NCI-H2029 treated with DMSO at 0.1 percent for 48 hours (cell line): Measurements from ENCODE around the gene UBE2L3.
"Not testable (repeated sequence)": the region's sequence is repeated elsewhere in the genome, so short reads cannot be mapped to it uniquely, and the experiment has no call there.

ENCODE experiments used
- DNase-seq: peaks from one replicate; lab custom pipeline; 2025; lab: John Stamatoyannopoulos, UW

Gene UBE2L3

DNA sequence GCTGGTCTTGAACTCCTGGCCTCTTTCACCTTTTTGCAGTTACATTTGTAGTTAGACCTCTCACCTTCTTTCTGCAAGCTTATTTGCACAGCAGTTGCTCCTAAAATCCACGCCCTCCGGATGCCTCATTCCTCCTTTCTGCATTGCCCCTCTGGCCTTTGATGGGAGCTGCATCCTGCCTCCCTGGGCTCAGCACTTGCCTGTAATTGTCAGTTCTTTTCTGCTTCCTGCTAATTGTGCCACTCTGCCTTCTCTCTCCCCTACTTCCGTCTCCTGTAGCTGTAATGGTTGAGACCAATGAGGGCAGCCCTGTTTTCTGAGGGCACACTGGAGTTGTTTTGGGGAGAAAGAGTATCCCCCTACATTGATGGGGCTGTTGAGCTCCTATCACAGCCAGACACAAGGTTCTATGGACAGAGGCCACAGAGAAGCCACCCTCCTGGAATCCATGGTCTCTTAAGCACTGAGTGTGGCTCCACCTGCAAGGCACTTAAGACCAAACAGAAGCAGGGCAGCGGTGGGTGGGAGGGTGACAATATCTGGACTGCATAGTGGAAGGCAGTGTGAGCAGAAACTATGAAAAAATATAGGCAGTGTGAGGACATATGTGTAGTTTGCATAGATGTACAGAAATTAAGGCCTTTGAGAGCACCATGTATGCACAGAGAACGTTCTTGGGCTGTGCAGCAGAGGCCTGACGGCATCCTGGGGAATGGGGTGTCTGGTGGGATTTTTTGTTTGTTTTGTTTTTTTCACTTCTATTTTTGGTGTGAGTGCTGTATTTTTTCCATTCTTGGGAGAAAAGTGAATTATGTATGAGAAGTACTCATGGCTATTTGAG, 31.8 kb downstream of the UBE2L3 start:
- no peak for DNase-seq

GRCh38 chr22:21602579-21602978, 35.1 kb downstream of the UBE2L3 start:
- no peak for DNase-seq

- DNase-seq: no peak
Measured at GRCh38 chr22:21603973-21604372, 36.5 kb downstream of the UBE2L3 start.

DNA sequence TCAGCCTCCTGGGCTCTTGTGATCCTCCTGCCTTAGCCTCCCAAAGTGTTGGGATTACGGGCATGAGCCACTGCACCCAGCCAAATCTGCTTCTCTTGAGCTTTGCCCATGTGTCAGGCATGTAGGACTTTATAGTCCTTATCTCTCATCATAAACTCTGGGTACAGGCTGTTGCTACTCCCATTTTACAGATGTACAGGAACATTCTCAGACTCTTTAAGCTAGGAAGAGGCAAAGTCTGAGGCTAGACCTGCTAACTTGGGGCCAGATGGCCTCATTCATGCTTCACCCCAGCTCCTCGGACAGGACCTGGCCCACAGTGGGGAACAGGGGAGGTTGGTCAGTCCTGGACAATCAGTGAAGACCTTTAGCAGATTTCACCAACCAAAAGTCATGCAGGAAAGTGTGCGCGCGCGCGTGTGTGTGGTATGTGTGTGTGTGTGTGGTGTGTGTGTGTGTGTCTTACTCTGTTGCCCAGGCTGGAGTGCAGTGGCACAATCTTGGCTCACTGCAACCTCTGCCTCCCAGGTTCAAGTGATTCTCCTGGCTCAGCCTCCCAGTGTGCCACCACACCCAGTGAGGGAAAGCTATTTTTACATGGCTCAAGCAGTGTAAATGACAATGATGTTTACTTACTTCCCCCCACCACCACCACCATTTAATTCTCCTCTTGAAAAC, 38.5 kb downstream of the UBE2L3 start:
- no peak for DNase-seq

GRCh38 chr22:21606775-21607174, 39.3 kb downstream of the UBE2L3 start:
- DNase-seq: no peak

DNA sequence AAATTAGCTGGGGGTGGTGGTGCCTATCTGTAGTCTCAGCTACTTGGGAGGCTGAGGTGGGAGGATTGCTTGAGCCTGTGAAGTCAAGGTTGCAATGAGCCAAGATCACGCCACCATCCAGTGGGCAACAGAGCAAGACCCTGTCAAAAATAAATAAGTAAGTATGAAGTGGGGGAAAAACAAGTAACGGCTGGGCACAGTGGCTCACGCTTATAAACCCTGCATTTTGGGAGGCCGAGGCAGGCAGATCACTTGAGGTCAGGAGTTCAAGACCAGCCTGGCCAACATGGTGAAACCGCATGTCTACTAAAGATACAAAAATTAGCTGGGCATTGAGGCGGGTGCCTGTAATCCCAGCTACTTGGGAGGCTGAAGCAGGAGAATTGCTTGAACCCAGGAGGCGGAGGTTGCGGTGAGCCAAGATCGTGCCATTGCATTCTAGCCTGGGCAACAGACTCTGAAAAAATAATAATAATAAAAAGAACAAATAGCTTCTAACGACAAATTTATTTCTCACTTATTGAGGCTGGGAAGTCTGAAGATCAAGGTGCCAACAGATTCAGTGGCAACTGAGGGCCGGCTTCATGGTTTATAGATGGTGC, 42.1 kb downstream of the UBE2L3 start:
- not testable (repeated sequence) for DNase-seq

DNA sequence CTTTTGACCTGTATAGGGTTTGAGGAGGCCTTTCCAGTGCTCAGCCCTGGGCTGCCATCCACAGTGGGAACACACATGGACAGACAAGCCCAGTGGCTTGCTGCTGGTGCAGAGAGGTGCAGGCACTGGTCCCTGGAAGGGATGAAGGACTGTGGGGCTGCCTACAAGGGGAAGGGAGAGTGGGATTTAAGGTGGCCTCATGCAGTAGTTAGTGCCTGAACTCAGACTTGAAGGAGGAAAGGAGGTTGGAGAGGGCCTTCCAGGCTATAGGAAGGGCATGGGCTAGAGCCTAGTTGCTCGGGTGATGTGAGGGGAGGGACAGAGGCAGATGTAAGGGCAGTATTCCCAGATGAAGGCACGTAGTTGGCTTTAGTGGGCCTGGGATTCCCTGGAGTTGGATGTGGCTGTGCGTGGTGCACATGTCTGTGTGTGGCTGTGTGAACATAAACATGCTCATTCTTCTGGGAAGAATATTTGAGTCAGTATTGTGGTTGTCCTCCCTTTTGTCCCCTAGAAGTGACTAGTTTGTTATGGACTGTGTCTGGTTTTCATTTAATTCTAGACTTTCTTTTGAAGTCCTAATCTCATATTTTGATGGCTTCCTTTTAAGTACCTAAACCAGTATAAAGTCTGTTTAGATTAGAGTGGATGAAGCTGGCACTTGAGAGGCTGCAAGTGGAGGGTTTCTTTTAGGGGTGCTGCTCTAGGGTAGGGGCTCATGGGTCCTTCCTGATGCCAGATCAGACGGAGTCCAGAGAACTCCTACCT, 43.9 kb downstream of the UBE2L3 start:
- no peak for DNase-seq

- DNase-seq: no peak
Measured at GRCh38 chr22:21612858-21613257, 45.3 kb downstream of the UBE2L3 start.

DNA sequence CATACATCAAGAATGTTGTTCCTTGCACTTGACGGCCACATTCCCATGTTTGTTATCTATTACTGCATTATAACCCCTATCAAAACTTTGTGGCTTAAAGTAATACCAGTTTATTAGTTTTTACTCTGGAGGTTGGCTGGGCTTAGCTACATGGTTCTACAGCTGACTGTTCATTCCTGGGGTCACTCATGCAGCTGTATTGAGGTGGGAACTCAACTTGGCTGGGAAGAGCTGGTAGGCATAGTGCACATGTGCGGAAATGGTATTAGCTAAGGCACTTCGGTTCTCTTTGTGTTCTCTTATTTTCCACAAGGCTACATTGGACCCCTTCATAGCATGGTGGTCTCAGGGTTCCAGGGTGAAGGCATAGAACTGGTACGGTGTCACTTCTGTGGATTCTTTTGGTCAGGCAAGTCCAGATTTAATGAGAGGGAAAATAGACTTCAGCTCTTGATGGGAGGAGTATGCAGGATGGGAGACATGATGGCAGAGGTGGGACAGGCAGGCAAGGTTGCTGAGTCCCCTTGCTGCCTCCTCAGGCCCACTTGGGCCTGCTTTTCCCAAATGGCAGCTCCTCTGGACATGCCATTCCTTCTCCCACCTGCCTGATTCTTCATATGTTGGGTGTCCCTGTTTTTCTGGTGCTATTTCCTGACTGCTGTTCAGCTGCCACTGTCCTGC, 46.2 kb downstream of the UBE2L3 start:
- no peak for DNase-seq

DNA sequence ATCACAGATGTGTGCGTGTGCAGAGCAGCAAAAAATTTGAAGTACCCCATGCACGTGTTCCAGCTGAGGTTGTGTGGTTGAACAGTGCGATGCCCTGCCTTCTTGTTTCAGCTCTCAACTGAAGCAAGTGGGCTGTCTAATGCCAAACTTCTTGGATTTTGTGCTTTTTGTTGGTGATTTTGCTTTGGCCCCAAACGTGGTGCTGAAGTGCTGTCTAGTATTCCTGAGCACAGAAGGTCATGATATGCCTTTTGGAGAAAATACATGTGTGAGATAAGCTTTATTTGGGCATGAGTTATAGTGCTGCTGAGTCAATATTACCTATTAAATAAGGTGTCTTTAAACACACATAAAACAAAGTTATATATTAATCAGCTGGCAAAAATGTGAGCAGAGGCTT, 48.2 kb downstream of the UBE2L3 start:
- no peak for DNase-seq

- DNase-seq: not testable (repeated sequence)
Measured at GRCh38 chr22:21617337-21617736, 49.8 kb downstream of the UBE2L3 start.

GRCh38 chr22:21621025-21621424, 53.5 kb downstream of the UBE2L3 start:
- DNase-seq: no peak

DNA sequence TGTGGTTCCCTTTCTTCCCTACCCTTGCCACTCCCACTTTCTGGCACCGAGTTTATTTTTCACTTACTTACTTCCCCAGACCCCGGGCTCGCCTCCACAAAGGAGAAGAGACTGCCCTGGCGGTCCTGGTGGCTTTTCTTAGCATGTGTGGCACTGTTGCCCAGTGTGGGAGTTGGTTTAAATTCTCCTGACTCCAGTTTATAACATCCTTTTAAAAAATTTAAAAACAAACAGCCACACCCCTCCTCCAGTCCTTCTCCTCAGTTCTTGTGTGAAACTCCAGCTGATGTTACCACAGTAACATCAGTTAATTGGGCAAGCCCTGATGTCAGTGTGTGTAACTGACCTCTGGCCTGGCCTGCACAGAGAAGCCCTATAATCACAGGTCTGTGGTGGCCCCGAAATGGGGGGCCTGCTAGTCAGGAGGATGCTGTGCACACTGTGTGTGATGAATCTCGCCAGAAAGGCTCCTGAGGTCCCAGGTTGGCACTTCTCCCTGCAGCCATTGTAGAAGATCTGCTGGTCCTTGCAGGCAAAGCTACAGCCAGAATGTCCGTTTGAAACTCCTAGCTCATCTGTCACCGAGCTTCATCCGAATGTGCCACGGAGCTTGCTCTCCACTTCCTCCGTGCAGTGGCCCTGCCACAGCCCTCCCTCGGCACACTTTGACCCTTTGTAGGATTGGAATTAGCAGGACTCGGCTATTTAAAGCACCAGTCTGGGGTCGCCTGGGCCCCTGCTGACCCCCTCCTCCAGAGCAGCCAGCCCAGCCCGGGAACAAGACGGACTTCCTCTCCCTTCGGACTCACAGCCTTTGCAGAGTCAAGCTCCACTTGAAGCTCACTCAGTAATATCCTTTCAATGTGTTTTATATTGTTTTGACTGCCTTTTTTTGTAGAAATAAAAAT, 54.8 kb downstream of the UBE2L3 start:
- DNase-seq: no peak

GRCh38 chr22:21622919-21623647, 55.6 kb downstream of the UBE2L3 start:
- no peak for DNase-seq

GRCh38 chr22:21623648-21623970, 56.1 kb downstream of the UBE2L3 start:
- DNase-seq: no peak

DNA sequence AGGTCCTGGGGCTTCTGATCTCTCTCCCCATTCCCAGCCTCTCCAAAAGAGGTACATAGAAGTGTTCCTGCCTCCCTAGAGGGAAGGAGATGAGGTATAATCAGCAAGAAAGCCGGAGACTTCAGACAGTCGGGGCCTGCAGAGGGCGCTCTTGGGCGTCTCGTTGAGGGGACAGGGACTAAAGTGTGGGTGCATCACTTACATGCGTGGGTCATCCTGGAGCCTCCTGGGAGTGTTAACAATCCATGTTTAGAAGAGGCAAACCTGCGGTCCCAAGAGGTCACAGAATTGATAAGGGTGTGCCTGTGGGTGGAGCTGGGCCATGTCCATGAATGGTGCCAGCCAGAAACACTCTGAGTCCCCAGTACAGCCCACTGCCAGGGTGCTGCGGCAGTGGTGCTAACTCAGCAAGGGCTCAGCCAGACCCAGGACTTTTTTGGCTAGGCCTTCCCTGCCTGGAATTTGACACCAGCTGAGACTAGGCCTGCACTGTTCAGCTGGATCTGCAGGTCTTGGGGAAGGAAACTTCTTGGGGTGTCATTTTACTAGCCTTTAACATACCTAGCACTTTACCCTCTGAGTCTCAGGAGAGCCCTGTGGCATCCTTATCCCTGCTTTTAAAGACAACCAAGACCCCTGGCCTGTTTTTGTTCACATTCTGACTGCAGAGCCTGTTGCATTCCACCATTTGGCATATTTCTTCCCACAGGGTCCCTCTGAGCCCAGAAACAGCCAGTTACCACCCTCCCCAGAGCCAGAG, 56.8 kb downstream of the UBE2L3 start:
- DNase-seq: no peak

DNA sequence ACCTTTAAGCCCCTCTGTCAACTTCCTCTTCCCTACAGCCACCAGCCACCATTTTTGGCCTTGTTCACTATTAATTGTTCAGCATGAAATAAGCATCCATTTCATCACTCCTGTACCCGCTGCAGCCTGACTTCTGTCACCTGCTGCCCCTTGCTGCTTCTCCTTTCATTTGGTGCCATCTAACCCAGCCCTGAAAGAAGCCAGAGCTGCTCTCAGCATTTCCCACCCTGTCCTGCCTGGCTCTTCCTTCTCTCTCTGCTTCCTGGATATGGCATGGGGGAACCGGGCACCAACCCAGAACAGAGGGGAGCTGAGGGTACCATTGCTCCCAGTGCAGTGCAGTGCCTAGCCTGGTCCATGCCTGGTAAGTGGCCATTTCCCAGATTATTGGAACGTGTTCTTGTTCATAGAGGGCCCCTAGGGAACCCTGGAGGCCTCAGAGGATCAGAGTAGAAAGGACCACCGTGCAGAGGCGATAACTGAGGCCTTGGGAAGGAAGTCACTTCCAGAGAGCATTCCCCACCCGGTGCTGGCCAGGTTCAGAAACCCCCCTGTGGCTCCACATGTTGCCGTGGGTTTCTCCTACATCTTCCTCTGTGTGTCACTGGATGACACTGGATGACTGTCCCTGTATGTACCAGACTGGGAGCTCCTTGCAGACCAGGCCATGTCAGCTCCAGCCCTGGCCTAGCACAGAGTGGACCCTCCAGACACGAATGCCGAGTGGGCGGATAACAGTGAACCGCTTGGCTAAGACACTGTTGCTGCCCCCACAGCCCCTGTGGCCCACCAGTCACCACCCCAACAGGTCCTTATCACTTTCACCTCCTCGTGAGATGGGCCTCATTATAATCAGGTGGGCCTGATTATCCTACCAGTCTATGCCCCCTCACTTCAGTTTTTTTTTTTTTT, 57.6 kb downstream of the UBE2L3 start:
- DNase-seq: no peak

GRCh38 chr22:21626073-21626734, 58.7 kb downstream of the UBE2L3 start:
- DNase-seq: no peak
